Activated T-cell treated with anti-CD3 and anti-CD28 coated beads, Interleukin-2, amount 50 U/mL, for 72 hours (primary cell): ENCODE measurements around the gene ITGAD. TPM values are rescaled to one million over a fixed set of nuclear protein-coding genes. Genes with fewer than 3 reads are reported as not detected.
"Not testable (repeated sequence)": the region's sequence is repeated elsewhere in the genome, so short reads cannot be mapped to it uniquely, and the experiment has no call there.

Source experiments
- ATAC-seq, 2 donors: fragments of 150-1000 bp; cut with Tn5 transposase; replicated peaks in 1 of 2; 2 replicates each; pipeline ENCODE4 v1.10.0; 2021; ENCODE audit warnings: moderate library complexity in 2 of 2, mild to moderate bottlenecking in 1 of 2
- DNase-seq, 2 donors: peaks; one replicate each; pipeline ENCODE4 v3.0.0; 2021 to 2022; ENCODE audit warnings: mixed read lengths in 1 of 2
- H3K27ac Mint-ChIP-seq: one replicate; pipeline ENCODE4 v1.8.0; 2022; ENCODE audit warnings: mild to moderate bottlenecking, moderate library complexity, mixed read lengths
- H3K27me3 Mint-ChIP-seq: one replicate; pipeline ENCODE4 v1.8.0; 2022; ENCODE audit warnings: low read depth, mixed read lengths
- H3K36me3 Mint-ChIP-seq, 2 donors: one replicate each; pipeline ENCODE4 v1.8.0; 2022; ENCODE audit warnings: mixed read lengths in 2 of 2, mild to moderate bottlenecking in 1 of 2; ENCODE audit not compliant: insufficient read depth in 2 of 2
- H3K4me1 Mint-ChIP-seq: one replicate; pipeline ENCODE4 v1.8.0; 2022; ENCODE audit warnings: low read depth, mixed read lengths
- H3K4me3 Mint-ChIP-seq, 2 donors: one replicate each; pipeline ENCODE4 v1.8.0; 2022; ENCODE audit warnings: mild to moderate bottlenecking in 2 of 2, mixed read lengths in 2 of 2, moderate library complexity in 2 of 2
- H3K9me3 Mint-ChIP-seq, 2 donors: one replicate each; pipeline ENCODE4 v1.8.0; 2022; ENCODE audit warnings: mixed read lengths in 2 of 2
- total RNA-seq, 2 donors: library from RNA; stranded (reverse); gene quantifications; one replicate each; pipeline ENCODE4 v1.2.3, GENCODE V29; 2022

Gene ITGAD
- total RNA-seq, 2 donors from 2014 or later = 0.05 to 0.14 TPM

- H3K9me3 Mint-ChIP-seq = no peaks in the 10 kb centered on the region
- peaks cover 21% of the 10 kb centered on the region for H3K4me1 Mint-ChIP-seq
Measured at GRCh38 chr16:31416371-31416770, 23.2 kb downstream of the ITGAD start.

GRCh38 chr16:31417036-31417435, 23.9 kb downstream of the ITGAD start:
- DNase-seq, H3K4me3 Mint-ChIP-seq, H3K36me3 Mint-ChIP-seq, H3K27ac Mint-ChIP-seq, H3K9me3 Mint-ChIP-seq, ATAC-seq: not testable (repeated sequence)
- Mint-ChIP-seq H3K27me3 (peaks cover 37% of the 10 kb centered on the region), H3K4me1 (peaks cover 28% of the 10 kb centered on the region)

More at GRCh38 chr16:31416371-31416770, 23.2 kb downstream of the ITGAD start:
- DNase-seq (no peak), ATAC-seq (no peak)
- Mint-ChIP-seq H3K36me3 (peaks cover 0 to 2% of the 10 kb centered on the region in 2 donors), H3K27ac (no peak overlapping the region), H3K4me3 (no peak overlapping the region), H3K27me3 (peaks cover 37% of the 10 kb centered on the region)

- Mint-ChIP-seq H3K4me1 (peaks cover 36% of the 10 kb centered on the region), H3K4me3 (no peak overlapping the region), H3K27ac (no peak overlapping the region), H3K9me3 (no peaks in the 10 kb centered on the region), H3K36me3 (peaks cover 0 to 2% of the 10 kb centered on the region in 2 donors), H3K27me3 (peaks cover 40% of the 10 kb centered on the region)
- ATAC-seq (no peak), DNase-seq (no peak)
Measured at GRCh38 chr16:31417916-31418315, 24.8 kb downstream of the ITGAD start.

- peak overlapping the region; percentile 54 to 58 for H3K4me3 Mint-ChIP-seq
- H3K36me3 Mint-ChIP-seq = peaks cover 0 to 2% of the 10 kb centered on the region in 2 donors
- ATAC-seq (peak; percentile 17 to 28), DNase-seq (peak; percentile 14 to 31)
- H3K27ac Mint-ChIP-seq = no peak overlapping the region
- no peaks in the 10 kb centered on the region for H3K9me3 Mint-ChIP-seq
- H3K27me3 Mint-ChIP-seq = peaks cover 44% of the 10 kb centered on the region
- H3K4me1 Mint-ChIP-seq = peaks cover 46% of the 10 kb centered on the region
Measured at GRCh38 chr16:31420037-31420436, 26.9 kb downstream of the ITGAD start.

GRCh38 chr16:31421587-31421986, 28.5 kb downstream of the ITGAD start:
- ATAC-seq = peak; percentile 99
- peak; percentile 83 to 87 for DNase-seq
- peak overlapping the region; percentile 63 to 69 for H3K4me3 Mint-ChIP-seq
- H3K36me3 Mint-ChIP-seq = peaks cover 0 to 4% of the 10 kb centered on the region in 2 donors
- H3K27me3 Mint-ChIP-seq = peaks cover 45% of the 10 kb centered on the region
- H3K4me1 Mint-ChIP-seq = peaks cover 50% of the 10 kb centered on the region
- no peaks in the 10 kb centered on the region for H3K9me3 Mint-ChIP-seq
- H3K27ac Mint-ChIP-seq = no peak overlapping the region

- H3K27ac Mint-ChIP-seq = no peak overlapping the region
- peaks cover 0 to 2% of the 10 kb centered on the region in 2 donors for H3K36me3 Mint-ChIP-seq
- peaks cover 38% of the 10 kb centered on the region for H3K27me3 Mint-ChIP-seq
Measured at GRCh38 chr16:31423241-31423640, 30.1 kb downstream of the ITGAD start.

GRCh38 chr16:31423801-31424200, 30.7 kb downstream of the ITGAD start:
- no peak overlapping the region for H3K27ac Mint-ChIP-seq
- H3K9me3 Mint-ChIP-seq = no peaks in the 10 kb centered on the region
- H3K4me1 Mint-ChIP-seq = peaks cover 56% of the 10 kb centered on the region
- no peak overlapping the region for H3K4me3 Mint-ChIP-seq
- ATAC-seq (no peak), DNase-seq (no peak)
- peaks cover 34% of the 10 kb centered on the region for H3K27me3 Mint-ChIP-seq
- peaks cover 0 to 2% of the 10 kb centered on the region in 2 donors for H3K36me3 Mint-ChIP-seq

More at GRCh38 chr16:31423241-31423640, 30.1 kb downstream of the ITGAD start:
- ATAC-seq (no peak), DNase-seq (no peak)
- H3K4me1 Mint-ChIP-seq = peaks cover 56% of the 10 kb centered on the region
- H3K9me3 Mint-ChIP-seq = no peaks in the 10 kb centered on the region
- H3K4me3 Mint-ChIP-seq = no peak overlapping the region

GRCh38 chr16:31427441-31428278, 34.5 kb downstream of the ITGAD start:
- H3K9me3 Mint-ChIP-seq = no peaks in the 10 kb centered on the region
- peak; percentile 63 for ATAC-seq
- peak; percentile 67 to 77 for DNase-seq
- H3K27ac Mint-ChIP-seq = peak overlapping the region; percentile 36
- H3K4me1 Mint-ChIP-seq = peaks cover 32% of the 10 kb centered on the region
- H3K4me3 Mint-ChIP-seq = peak overlapping the region; percentile 59 to 61
- peaks cover 0 to 2% of the 10 kb centered on the region in 2 donors for H3K36me3 Mint-ChIP-seq
- peaks cover 29% of the 10 kb centered on the region for H3K27me3 Mint-ChIP-seq

- Mint-ChIP-seq H3K27ac (peak within 1 kb of the TSS; percentile 36), H3K4me3 (peak within 1 kb of the TSS; percentile 59 to 61), H3K36me3 (peaks cover 0 to 2% of the 10 kb centered on the region in 2 donors), H3K9me3 (no peaks in the 10 kb centered on the region), H3K27me3 (peaks cover 24% of the 10 kb centered on the region), H3K4me1 (peaks cover 27% of the 10 kb centered on the region)
- DNase-seq (no peak), ATAC-seq (no peak)
Measured at GRCh38 chr16:31428279-31428597, 35.1 kb downstream of the ITGAD start, which contains the start of gene COX6A2. COX6A2 (minus strand) TSS chr16:31428360; CDS start chr16:31428325, 35 bp downstream.

- Mint-ChIP-seq H3K36me3 (peaks cover 0 to 2% of the 10 kb centered on the region in 2 donors), H3K9me3 (no peaks in the 10 kb centered on the region), H3K4me3 (peak overlapping the region in 1 of 2 donors; percentile 12), H3K4me1 (peaks cover 22% of the 10 kb centered on the region), H3K27me3 (peaks cover 18% of the 10 kb centered on the region), H3K27ac (no peak overlapping the region)
- ATAC-seq = peak; percentile 23 to 55
- DNase-seq = no peak
Measured at GRCh38 chr16:31428638-31429247, 35.6 kb downstream of the ITGAD start.

GRCh38 chr16:31429314-31429713, 36.2 kb downstream of the ITGAD start:
- H3K9me3 Mint-ChIP-seq = no peaks in the 10 kb centered on the region
- H3K4me3 Mint-ChIP-seq = no peak overlapping the region
- H3K27me3 Mint-ChIP-seq = peaks cover 13% of the 10 kb centered on the region
- peaks cover 20% of the 10 kb centered on the region for H3K4me1 Mint-ChIP-seq
- peaks cover 0 to 2% of the 10 kb centered on the region in 2 donors for H3K36me3 Mint-ChIP-seq
- ATAC-seq (no peak), DNase-seq (no peak)
- no peak overlapping the region for H3K27ac Mint-ChIP-seq

- H3K27ac Mint-ChIP-seq = no peak overlapping the region
- peaks cover 0 to 2% of the 10 kb centered on the region in 2 donors for H3K36me3 Mint-ChIP-seq
- H3K27me3 Mint-ChIP-seq = peaks cover 13% of the 10 kb centered on the region
- H3K4me3 Mint-ChIP-seq = no peak overlapping the region
- ATAC-seq (no peak), DNase-seq (no peak)
- peaks cover 20% of the 10 kb centered on the region for H3K4me1 Mint-ChIP-seq
- H3K9me3 Mint-ChIP-seq = no peaks in the 10 kb centered on the region
Measured at GRCh38 chr16:31429796-31430195, 36.7 kb downstream of the ITGAD start.

- Mint-ChIP-seq H3K27ac (no peak overlapping the region), H3K36me3 (peaks cover 0 to 2% of the 10 kb centered on the region in 2 donors), H3K4me1 (peaks cover 20% of the 10 kb centered on the region), H3K9me3 (no peaks in the 10 kb centered on the region), H3K27me3 (peaks cover 12% of the 10 kb centered on the region), H3K4me3 (peak overlapping the region in 1 of 2 donors; percentile 38)
- no peak for DNase-seq
- ATAC-seq = peak; percentile 59 to 60
Measured at GRCh38 chr16:31430380-31431052, 37.4 kb downstream of the ITGAD start.
